GM23338 (cell line): ENCODE measurements around the gene ADGRV1. TPM values are rescaled to one million over a fixed set of nuclear protein-coding genes. Genes with fewer than 3 reads are reported as not detected.
A peak's percentile ranks its signal among the peaks of the same experiment; 100 is the strongest.

ENCODE experiments used
- ATAC-seq: fragments of 200-7000 bp; cut with Tn5 transposase; 3 replicates; pipeline ENCODE4 v1.9.1; 2020
- DNase-seq: peaks from one replicate; pipeline ENCODE4 v3.0.0-alpha.2; 2015; ENCODE audit warnings: low spot score
- H2AFZ ChIP-seq: fragments of 200-600 bp; sonication (generic); 2 replicates; pipeline ENCODE4 v1.8.0; 2016; ENCODE audit warnings: antibody characterized with exemption, mild to moderate bottlenecking, moderate library complexity
- H3F3A ChIP-seq: fragments of 200-600 bp; sonication (generic); replicated peaks from 2 replicates; pipeline ENCODE4 v1.8.0; 2017; ENCODE audit warnings: antibody characterized with exemption, mixed run types, low read depth
- H3K27ac ChIP-seq: fragments of 200-600 bp; sonication (generic); 2 replicates; pipeline ENCODE4 v1.6.1; 2016; ENCODE audit warnings: low read depth
- H3K27me3 ChIP-seq: fragments of 200-600 bp; sonication (generic); 2 replicates; pipeline ENCODE4 v1.8.0; 2016; ENCODE audit warnings: mild to moderate bottlenecking, mixed run types, moderate library complexity; ENCODE audit not compliant: insufficient read depth
- H3K36me3 ChIP-seq: fragments of 200-600 bp; sonication (generic); 2 replicates; pipeline ENCODE4 v1.8.0; 2016; ENCODE audit warnings: mild to moderate bottlenecking; ENCODE audit not compliant: insufficient read depth
- H3K4me1 ChIP-seq: fragments of 200-600 bp; sonication (generic); 2 replicates; pipeline ENCODE4 v1.8.0; 2016; ENCODE audit warnings: mild to moderate bottlenecking, moderate library complexity; ENCODE audit not compliant: insufficient read depth
- H3K4me2 ChIP-seq: fragments of 200-600 bp; sonication (generic); 2 replicates; pipeline ENCODE4 v1.7.1; 2017; ENCODE audit warnings: mixed run types
- H3K4me3 ChIP-seq: fragments of 200-600 bp; sonication (generic); 2 replicates; pipeline ENCODE4 v1.6.1; 2016; ENCODE audit warnings: mixed run types
- H3K79me2 ChIP-seq: fragments of 200-600 bp; sonication (generic); replicated peaks from 2 replicates; pipeline ENCODE4 v1.8.0; 2017; ENCODE audit warnings: mild to moderate bottlenecking; ENCODE audit not compliant: insufficient read depth
- H3K9me2 ChIP-seq: fragments of 200-600 bp; sonication (generic); 2 replicates; pipeline ENCODE4 v1.8.0; 2017; ENCODE audit not compliant: insufficient read depth
- H4K20me1 ChIP-seq: fragments of 200-600 bp; sonication (generic); replicated peaks from 2 replicates; pipeline ENCODE4 v1.8.0; 2017; ENCODE audit warnings: mild to moderate bottlenecking; ENCODE audit not compliant: insufficient read depth
- H3K27ac Mint-ChIP-seq: 2 replicates; pipeline ENCODE4 v1.8.0; 2020; ENCODE audit warnings: inconsistent platforms, mild to moderate bottlenecking, moderate library complexity, mixed read lengths
- H3K27me3 Mint-ChIP-seq: 3 replicates; pipeline ENCODE4 v1.8.0; 2022; ENCODE audit warnings: low read depth, mild to moderate bottlenecking, moderate library complexity, mixed read lengths, inconsistent platforms; ENCODE audit not compliant: insufficient read depth, poor library complexity
- H3K36me3 Mint-ChIP-seq: 3 replicates; pipeline ENCODE4 v1.8.0; 2021; ENCODE audit warnings: low read depth, mild to moderate bottlenecking, inconsistent platforms, moderate library complexity, mixed read lengths
- H3K4me1 Mint-ChIP-seq: 3 replicates; pipeline ENCODE4 v1.8.0; 2020; ENCODE audit warnings: mild to moderate bottlenecking, inconsistent platforms, mixed read lengths
- H3K4me3 Mint-ChIP-seq: 3 replicates; pipeline ENCODE4 v1.8.0; 2021; ENCODE audit warnings: moderate library complexity, mild to moderate bottlenecking, inconsistent platforms, mixed read lengths
- H3K9me3 Mint-ChIP-seq: 3 replicates; pipeline ENCODE4 v1.8.0; 2020; ENCODE audit warnings: moderate library complexity, mild to moderate bottlenecking, inconsistent platforms, mixed read lengths
- EZH2 ChIP-seq: fragments of 200-600 bp; sonication (generic); IDR thresholded peaks from one replicate; pipeline ENCODE4 v1.8.0; 2017; ENCODE audit warnings: antibody characterized with exemption, mild to moderate bottlenecking, low read depth; ENCODE audit not compliant: unreplicated experiment
- JUNB ChIP-seq: IDR thresholded peaks from one replicate; pipeline ENCODE4 v1.6.1; 2016; ENCODE audit warnings: antibody characterized with exemption; ENCODE audit not compliant: unreplicated experiment
- NANOG ChIP-seq: IDR thresholded peaks from 2 replicates; pipeline ENCODE4 v1.6.1; 2016; ENCODE audit warnings: antibody characterized with exemption, borderline replicate concordance
- ZNF114 ChIP-seq: fragments of 250-450 bp; sonication (Bioruptor Pico); IDR thresholded peaks from 2 replicates; pipeline ENCODE4 v1.5.0; 2020; ENCODE audit warnings: mild to moderate bottlenecking, moderate library complexity
- polyA plus RNA-seq: library from polyadenylated mRNA; unstranded; fragments of >200 nt; fragmentation: Nextera tagmentation; extraction: Ambion mirVana; gene quantifications from 2 replicates; pipeline ENCODE4 v1.2.1, GENCODE V29; 2016
- total RNA-seq: library from RNA; depleted of rRNA; stranded (reverse); fragments of >200 nt; shearing (Covaris generic); gene quantifications from 2 replicates; pipeline ENCODE4 v1.2.3, GENCODE V29; 2014
- TF ChIP-seq, protein P1 (sequence below), 2 experiments: fragments of 200-600 bp in 1 of 2; sonication (generic) in 1 of 2; conservative IDR thresholded peaks; 2 replicates each; pipeline versions ENCODE4 v1.5.1 to v1.6.1; 2016 to 2017; ENCODE audit warnings: antibody characterized with exemption in 2 of 2, low read depth in 2 of 2, mild to moderate bottlenecking in 2 of 2, moderate library complexity in 1 of 2
- TF ChIP-seq, protein P2 (sequence below): IDR thresholded peaks from 2 replicates; pipeline ENCODE4 v1.6.1; 2016; ENCODE audit warnings: antibody characterized with exemption

Gene ADGRV1
- total and polyA plus RNA-seq, 2 experiments from 2014 or later = 46.1 to 149 TPM

DNA sequence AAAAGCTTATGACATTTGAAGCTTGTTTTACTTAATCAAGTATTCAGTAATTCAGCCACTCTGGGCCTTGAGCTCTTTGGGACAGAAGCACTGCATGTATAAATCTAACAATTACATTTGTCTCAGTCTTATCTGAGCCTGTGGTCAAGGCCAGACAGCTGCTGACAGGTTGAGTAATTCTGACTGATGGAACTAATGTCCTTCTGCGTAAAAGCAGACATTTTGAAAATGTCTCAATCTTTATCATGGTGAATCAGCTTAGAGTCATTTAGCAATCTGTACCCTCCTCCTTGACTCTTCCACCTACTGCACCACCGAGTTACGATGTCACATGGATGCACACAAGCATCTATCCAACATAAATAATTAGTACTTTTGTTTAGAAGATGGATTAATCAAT, 424.6 kb downstream of the ADGRV1 start (continued):
- TF ChIP-seq, protein P1, sequence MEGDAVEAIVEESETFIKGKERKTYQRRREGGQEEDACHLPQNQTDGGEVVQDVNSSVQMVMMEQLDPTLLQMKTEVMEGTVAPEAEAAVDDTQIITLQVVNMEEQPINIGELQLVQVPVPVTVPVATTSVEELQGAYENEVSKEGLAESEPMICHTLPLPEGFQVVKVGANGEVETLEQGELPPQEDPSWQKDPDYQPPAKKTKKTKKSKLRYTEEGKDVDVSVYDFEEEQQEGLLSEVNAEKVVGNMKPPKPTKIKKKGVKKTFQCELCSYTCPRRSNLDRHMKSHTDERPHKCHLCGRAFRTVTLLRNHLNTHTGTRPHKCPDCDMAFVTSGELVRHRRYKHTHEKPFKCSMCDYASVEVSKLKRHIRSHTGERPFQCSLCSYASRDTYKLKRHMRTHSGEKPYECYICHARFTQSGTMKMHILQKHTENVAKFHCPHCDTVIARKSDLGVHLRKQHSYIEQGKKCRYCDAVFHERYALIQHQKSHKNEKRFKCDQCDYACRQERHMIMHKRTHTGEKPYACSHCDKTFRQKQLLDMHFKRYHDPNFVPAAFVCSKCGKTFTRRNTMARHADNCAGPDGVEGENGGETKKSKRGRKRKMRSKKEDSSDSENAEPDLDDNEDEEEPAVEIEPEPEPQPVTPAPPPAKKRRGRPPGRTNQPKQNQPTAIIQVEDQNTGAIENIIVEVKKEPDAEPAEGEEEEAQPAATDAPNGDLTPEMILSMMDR (conservative IDR thresholded peaks at IDR 0.05; ENCODE audit: low read depth in 2 of 2) = no peak
- TF ChIP-seq, protein P2, sequence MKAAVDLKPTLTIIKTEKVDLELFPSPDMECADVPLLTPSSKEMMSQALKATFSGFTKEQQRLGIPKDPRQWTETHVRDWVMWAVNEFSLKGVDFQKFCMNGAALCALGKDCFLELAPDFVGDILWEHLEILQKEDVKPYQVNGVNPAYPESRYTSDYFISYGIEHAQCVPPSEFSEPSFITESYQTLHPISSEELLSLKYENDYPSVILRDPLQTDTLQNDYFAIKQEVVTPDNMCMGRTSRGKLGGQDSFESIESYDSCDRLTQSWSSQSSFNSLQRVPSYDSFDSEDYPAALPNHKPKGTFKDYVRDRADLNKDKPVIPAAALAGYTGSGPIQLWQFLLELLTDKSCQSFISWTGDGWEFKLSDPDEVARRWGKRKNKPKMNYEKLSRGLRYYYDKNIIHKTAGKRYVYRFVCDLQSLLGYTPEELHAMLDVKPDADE = no peak
- no peak for TF ChIP-seq ZNF114 (CRISPR knock-in tag)
- TF ChIP-seq JUNB = no peak
- no peak for TF ChIP-seq NANOG

DNA sequence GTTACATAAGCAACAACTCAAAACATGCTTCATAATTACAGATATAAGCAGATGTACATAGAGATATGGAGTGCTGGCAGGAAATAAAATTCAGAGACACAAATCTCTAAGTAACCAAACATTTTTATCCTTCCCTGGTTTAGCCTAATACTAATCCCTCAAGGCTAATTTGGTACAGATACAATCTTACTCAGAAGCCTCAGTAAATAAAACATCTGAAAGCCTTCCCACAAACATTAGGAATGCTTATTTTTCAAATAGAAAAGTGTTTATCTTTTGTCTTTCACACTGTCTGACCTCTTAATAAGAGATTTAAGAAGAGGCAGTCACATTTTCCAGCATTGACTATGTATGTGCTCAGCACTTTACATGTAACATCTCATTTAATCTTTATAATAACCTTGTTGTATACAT, 425.1 kb downstream of the ADGRV1 start:
- H3K4me1 ChIP-seq = no peaks in the 10 kb centered on the region
- no peaks in the 10 kb centered on the region for H3K4me1 Mint-ChIP-seq
- ATAC-seq = no peak
- peaks cover 4% of the 10 kb centered on the region; the same call in 1 of the 3 replicates for H3K36me3 Mint-ChIP-seq
- H4K20me1 ChIP-seq = no peaks in the 10 kb centered on the region
- no peak overlapping the region for H3K4me2 ChIP-seq
- no peaks in the 10 kb centered on the region for H3K36me3 ChIP-seq
- H3K27ac ChIP-seq = no peak overlapping the region
- no peak for DNase-seq
- no peak overlapping the region for H3K4me3 ChIP-seq
- H3K9me2 ChIP-seq = no peaks in the 10 kb centered on the region
- no peak overlapping the region for H3K4me3 Mint-ChIP-seq
- no peak overlapping the region for H2AFZ ChIP-seq
- peaks cover 2% of the 10 kb centered on the region for H3K27me3 Mint-ChIP-seq
- no peak for TF ChIP-seq JUNB
- no peaks in the 10 kb centered on the region for H3K27me3 ChIP-seq
- H3K9me3 Mint-ChIP-seq = no peaks in the 10 kb centered on the region
- no peaks in the 10 kb centered on the region for H3F3A ChIP-seq
- no peaks in the 10 kb centered on the region for H3K79me2 ChIP-seq
- H3K27ac Mint-ChIP-seq = no peak overlapping the region

DNA sequence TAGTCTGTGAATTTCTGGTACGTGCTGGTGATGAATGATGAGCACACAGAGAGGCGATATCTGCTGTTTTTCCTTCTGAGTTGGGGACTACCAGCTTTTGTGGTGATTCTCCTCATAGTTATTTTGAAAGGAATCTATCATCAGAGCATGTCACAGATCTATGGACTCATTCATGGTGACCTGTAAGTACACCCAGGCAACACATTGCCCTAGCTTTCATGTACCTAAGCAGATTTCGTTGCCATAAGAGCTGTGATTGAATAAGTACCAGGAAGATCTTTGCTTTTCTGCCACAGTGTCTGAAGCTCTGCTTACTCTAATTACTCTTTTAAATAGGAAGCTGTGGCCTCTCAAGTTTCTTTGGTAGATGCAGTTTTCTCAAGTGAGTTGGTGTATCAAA, 426.7 kb downstream of the ADGRV1 start:
- Mint-ChIP-seq H3K27me3 (peaks cover 7% of the 10 kb centered on the region), H3K36me3 (peaks cover 8% of the 10 kb centered on the region; the same call in 2 of the 3 replicates), H3K27ac (peak overlapping the region; percentile 53), H3K4me3 (no peak overlapping the region), H3K9me3 (no peaks in the 10 kb centered on the region), H3K4me1 (no peaks in the 10 kb centered on the region)
- Histone ChIP-seq H4K20me1 (no peaks in the 10 kb centered on the region), H3K4me3 (no peak overlapping the region), H3K27ac (no peak overlapping the region), H3K27me3 (no peaks in the 10 kb centered on the region), H2AFZ (no peak overlapping the region), H3K36me3 (no peaks in the 10 kb centered on the region), H3K79me2 (no peaks in the 10 kb centered on the region), H3K9me2 (no peaks in the 10 kb centered on the region), H3F3A (no peaks in the 10 kb centered on the region), H3K4me2 (no peak overlapping the region), H3K4me1 (peaks cover 7% of the 10 kb centered on the region)
- TF ChIP-seq, protein P1 (conservative IDR thresholded peaks at IDR 0.05; ENCODE audit: low read depth in 2 of 2) = no peak
- TF ChIP-seq EZH2 = no peak
- ATAC-seq (no peak), DNase-seq (no peak)
